GM10266 (cell line): Measurements from ENCODE around the gene CACNG7.
A peak's percentile ranks its signal among the peaks of the same experiment; 100 is the strongest.

Experiments
- DNase-seq: peaks from one replicate; pipeline ENCODE4 v3.0.0; 2012; ENCODE audit errors: extremely low spot score
- CTCF ChIP-seq: IDR thresholded peaks from 2 replicates; pipeline ENCODE4 v1.5.1; 2012; ENCODE audit warnings: mild to moderate bottlenecking, low read depth; ENCODE audit not compliant: control insufficient read depth, insufficient read depth; ENCODE audit errors: missing control alignments

Gene CACNG7

GRCh38 chr19:53966931-53967330, 57.9 kb downstream of the CACNG7 start:
- no peak for DNase-seq
- TF ChIP-seq CTCF: no peak

- no peak for DNase-seq
- no peak for TF ChIP-seq CTCF
These were observed 60.3 kb downstream of the CACNG7 start for GRCh38 chr19:53969366-53969765.

- DNase-seq: no peak
- no peak for TF ChIP-seq CTCF
These were observed 62.6 kb downstream of the CACNG7 start for GRCh38 chr19:53971673-53972072.

- peak; percentile 72 for DNase-seq
- TF ChIP-seq CTCF: no peak
These were observed 68.4 kb downstream of the CACNG7 start for GRCh38 chr19:53977429-53977990.

GRCh38 chr19:53977991-53978731, 69.1 kb downstream of the CACNG7 start:
- no peak for DNase-seq
- TF ChIP-seq CTCF: no peak

GRCh38 chr19:53978975-53979801, 70.1 kb downstream of the CACNG7 start:
- no peak for TF ChIP-seq CTCF
- no peak for DNase-seq
